ENCODE results near the gene SLC35B4. TPM values are rescaled to one million over a fixed set of nuclear protein-coding genes. Genes with fewer than 3 reads are reported as not detected.

SLC35B4 gene, protein sequence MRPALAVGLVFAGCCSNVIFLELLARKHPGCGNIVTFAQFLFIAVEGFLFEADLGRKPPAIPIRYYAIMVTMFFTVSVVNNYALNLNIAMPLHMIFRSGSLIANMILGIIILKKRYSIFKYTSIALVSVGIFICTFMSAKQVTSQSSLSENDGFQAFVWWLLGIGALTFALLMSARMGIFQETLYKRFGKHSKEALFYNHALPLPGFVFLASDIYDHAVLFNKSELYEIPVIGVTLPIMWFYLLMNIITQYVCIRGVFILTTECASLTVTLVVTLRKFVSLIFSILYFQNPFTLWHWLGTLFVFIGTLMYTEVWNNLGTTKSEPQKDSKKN
- 16.3 TPM for total RNA-seq

DNA sequence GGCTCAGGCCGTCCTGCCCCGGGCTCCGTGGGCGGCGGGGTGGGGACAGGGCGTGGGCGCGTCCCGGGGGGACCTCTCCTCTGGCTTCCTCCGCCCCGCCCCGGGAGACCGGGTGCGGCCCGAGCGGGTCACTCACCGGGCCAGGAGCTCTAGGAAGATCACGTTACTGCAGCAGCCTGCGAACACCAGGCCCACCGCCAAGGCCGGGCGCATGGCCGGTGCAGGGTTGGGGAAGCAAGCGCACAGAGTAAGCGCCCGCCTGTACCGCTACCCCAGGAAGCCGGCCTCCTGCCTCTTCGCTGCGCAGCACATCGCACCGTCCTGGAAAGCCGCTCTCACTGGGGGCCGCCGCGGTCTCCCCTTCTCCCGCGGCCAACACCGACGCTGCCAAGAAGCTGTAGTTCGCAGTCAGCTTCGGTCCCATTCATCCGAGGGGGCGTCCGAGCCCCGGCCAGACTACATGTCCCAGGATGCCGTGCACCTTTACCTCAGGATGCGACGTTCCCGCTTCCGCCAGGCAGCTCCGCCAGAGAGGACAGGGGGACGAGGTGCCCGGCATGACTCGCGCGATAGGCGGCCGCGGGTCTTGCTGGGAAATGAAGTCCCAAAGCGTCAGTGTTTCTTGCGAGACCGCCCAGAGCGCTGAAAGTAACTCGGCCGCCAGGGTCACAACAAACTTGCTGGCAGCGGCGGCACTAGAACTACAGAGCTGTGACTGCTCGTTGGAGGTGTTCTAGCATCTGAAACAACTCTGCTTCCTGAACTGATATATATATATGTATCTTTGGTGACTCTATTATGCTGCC, at the start of gene SLC35B4:
Gene SLC35B4, minus strand, starts transcription at position 392 of the 806 bp plus-strand sequence. Its CDS starts 179 bp downstream, at position 213.
- peak; percentile 97 for DNase-seq (ENCODE audit: low spot score)

DNA sequence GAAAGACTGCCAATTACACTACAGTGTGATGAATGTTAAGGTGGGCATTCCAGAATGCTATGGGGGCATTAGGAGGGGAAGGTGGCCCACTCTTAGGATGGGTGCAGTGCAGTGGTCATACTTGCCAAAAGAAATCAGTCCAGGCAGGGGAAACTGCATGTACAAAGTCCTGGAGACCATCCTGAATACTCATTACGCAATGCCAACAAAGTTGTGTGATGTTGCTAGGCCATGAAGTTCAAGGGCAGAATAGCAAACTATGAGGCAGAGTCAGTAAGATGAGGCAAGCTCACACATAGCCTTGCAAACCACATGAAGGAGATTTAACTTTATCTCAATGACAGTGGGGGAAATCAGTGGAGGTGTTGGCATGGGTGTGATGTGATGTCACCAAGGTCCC, 49.8 kb upstream of the SLC35B4 start:
- no peak for DNase-seq (ENCODE audit: low spot score)

DNA sequence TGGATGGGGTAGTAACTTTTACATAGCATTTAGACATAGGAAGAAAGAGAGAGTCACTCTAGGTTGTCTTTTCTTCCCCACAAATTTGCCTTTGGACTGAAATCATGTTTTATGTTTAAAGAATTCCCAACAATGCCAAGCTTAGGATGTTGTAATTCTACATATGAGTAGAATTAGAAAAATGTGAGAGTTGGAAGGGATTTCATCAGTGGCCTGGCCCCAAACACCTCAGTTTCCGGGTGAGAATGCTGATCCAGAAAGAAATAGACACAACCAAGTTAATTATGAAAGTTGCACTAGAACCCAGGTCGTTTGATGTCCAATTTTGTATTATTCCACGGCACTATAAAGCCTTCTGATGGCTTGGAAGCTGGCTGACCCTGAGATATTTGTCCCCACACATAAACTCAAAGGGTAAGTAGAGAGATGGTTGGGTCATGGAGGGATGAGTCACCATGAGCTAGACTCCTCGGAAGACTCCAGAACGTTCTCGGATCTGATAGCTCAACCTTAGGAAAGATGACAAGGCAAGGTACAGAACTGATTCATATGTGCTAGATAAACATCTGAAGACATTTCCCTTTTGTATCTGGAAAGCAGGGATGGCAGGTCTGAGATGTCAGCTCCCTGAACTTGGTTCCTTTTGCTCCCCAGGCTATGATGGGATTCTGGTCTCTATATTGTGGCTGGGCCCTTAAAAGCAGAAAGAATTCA, 48.8 kb upstream of the SLC35B4 start:
- no peak for DNase-seq (ENCODE audit: low spot score)

DNA sequence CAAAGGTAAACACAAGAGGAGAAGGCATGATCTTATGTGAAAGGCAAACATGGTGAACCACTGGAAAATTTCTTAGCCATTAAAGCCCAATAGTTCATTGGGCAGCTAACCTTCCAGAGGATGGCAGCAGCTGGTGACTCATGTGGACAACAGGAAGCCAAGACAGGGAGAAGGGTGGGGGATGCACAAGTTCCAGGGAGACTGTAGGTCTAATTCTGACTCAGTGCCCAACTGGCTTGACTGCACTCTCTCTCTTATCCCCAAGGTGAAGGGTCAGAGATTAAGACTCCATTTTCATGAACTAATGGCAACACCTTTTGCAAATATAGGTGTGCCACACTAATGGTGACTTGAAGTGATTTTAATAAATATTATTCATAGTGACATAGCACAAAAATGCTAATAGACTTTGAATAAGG, 47.9 kb upstream of the SLC35B4 start:
- DNase-seq (ENCODE audit: low spot score): no peak

DNA sequence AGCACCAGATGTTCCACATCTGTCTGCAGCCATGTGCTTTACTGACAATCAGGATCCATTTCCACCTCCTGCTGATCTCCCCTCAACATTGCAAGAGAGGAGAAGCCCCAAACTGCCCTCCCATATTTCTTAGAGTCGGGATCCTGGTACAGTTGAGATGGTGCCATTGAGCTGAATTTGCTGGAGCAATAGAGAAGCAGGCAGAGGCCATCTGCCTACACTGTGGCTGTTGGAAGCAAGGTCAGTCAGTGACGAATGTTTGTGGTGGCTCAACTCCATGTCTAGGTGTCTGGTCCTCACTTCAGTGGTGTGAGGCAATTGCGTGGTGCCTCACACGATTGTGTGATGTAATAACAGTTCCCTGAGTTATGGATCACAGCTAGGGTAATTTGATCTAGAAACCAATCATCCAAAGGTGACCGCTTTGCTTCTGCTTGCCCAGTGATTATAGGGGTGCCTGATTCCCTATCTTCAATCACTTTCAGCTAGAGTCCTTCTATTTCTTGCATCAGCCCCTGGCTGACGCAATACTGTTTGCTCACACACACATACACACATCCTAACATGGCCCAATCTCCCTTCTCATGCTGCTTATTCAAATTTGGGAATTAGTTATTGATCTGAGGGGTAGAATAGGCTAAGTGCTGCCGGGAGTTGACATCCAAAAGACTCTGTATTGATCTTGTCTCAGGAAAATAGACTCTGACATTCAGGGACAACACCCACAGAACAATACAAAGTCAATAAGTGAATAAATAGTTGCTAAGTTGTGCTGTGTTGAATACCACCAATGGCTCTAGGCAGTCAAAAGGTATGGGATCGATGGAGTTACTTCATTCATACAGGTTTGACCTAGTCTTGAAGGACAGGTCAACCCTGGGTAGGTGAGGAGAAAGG, 46.1 kb upstream of the SLC35B4 start:
- DNase-seq (ENCODE audit: low spot score): no peak

DNA sequence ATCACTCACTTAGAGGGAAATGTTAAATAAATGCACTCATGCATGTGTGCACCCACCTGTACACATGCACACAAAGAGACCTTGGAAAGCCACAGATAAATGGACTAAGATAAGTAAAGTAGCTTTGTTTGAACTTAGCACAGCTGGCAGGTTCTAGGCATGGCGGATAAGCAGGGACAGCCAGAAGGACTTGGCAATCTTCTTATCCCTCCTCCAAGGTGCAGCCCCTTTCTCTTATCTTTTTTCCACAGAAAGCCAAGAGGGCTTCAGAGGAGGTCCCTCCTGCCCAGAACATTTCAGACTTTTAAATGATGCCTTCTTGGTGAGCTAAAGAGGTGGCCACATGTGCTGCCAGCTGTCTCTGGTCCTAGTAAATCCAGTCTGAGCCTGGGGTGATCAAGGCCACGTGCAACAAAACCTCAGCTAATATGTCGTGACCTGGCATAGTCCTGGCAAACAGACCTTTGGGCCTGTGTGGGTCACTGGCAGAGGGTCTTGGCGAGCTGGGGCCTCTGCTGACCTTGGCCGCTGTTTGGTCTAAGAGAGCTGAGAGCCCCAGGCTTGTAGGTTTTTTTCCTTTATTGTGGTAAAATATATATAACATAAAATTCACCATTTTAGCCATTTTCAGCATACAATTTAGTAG, 43.2 kb upstream of the SLC35B4 start:
- DNase-seq (ENCODE audit: low spot score): no peak

DNA sequence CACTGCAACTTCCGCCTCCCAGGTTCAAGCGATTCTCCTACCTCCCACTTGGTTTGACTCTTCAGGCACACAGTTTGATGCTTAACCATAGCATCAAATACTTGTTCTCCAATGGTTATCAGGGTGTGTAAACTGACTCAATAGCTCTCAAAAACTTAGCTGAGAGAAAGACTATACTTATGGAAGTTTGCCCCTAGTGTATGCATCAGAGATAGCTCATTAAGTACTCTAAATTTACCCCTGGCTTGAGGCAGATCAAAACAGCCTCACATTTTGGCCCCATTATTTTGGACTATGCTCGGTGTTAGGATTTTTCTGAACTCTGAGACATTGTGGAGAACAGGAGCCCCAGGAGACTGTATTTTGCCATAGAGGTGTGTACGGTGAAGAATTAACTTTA, 40.8 kb upstream of the SLC35B4 start:
- no peak for DNase-seq (ENCODE audit: low spot score)

DNA sequence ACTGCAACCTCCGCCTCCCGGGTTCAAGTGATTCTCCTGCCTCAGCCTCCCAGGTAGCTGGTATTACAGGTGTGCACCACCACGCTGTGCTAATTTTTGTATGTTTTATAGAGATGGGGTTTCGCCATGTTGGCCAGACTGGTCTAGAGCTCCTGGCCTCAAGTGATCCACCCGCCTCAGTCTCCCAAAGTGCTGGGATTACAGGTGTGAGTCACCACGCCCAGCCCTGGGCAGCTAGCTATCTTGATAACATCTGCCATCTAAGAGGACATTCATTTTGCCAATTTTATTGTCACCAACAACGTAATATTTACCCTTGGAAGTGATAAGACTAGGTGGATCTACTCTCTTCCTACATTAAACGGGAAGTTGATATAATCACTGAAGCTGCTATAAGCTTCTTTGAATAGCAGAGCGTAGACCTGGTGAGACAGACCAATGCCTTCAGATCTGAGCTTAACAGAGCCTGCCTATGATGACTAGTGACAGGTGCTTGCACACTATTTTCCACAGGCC, 39.7 kb upstream of the SLC35B4 start:
- no peak for DNase-seq (ENCODE audit: low spot score)

DNA sequence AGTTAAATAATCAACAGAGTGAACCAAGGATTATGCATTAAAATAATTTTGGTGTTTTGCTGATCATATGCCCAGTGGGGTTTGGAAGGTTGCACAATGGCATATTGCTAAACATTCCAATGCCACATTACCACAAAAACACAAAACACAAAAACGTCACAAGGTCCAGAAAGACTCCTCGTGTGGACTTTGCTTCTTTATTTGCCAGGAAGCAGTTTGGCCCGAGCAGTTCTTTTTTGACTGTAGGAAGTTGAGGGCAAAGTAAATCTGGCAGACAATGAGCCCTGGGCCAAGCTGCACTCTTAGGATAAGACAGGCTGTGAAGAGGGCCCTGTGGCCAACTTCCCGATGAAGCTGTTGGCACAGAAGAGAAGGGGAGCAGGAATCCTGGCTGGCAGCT, 39.2 kb upstream of the SLC35B4 start:
- no peak for DNase-seq (ENCODE audit: low spot score)

DNA sequence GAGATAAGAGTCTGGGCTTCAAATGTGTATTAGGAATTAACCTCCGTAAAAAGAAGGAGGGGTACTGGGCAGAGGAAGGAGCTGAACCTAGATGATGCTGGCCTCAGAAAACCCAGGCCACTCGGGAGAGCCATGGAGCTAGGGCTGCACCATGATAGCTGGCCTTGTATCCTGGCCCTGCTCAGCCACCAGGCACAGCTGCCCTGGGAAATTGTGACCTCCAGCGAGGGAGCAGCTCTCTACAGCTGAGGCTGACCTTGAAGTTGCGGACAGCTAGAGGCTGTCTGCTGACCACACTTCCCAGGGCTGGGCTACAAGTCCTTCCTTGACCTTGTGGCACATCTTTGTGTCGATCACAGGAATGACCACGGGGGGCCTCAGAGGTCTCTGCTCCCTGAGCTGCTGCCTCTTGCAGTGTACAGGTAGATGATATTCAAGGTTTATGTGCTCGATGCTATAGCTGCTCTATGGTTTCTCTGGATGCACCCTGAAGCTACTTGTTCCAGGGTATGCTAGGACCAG, 38.3 kb upstream of the SLC35B4 start:
- DNase-seq (ENCODE audit: low spot score): no peak

DNA sequence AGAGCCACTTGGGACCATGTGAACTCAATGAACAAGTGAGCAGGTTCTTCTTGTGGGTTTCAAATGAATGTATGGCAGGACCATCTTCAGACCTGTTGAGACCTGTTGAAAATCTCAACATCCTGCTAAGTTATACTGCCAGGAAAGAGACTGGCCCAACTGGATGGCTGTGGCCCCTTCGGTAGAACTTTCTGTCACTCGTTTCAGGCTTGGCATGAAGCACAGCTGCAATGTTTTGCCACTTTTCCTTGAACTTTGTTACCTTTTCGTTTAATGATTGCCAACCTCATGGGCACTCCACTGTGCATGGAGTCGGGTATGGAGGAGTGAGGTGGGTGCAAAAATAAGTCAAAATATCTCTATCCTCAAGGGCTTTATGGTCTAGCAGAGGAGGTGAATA, 36.7 kb upstream of the SLC35B4 start:
- DNase-seq (ENCODE audit: low spot score): no peak

DNA sequence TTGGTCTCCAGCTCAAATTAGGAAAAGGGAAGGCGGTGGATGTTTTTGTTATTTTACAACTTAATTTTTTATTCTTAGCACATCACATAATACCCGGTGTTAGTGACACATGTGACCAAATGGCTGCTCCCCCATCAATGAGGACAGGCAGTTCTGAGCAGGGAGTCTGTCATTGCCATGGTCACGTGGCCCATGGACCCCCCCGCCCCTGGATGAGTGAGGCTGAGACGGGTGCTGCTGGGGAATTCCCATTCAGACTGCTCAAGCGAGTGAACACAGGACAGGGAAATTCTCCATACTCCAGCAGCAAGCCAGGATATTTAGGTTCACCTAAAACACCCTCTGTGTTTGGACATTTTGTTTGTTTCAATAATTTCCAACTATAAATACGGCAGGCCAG, 34.7 kb upstream of the SLC35B4 start:
- DNase-seq (ENCODE audit: low spot score): no peak

DNA sequence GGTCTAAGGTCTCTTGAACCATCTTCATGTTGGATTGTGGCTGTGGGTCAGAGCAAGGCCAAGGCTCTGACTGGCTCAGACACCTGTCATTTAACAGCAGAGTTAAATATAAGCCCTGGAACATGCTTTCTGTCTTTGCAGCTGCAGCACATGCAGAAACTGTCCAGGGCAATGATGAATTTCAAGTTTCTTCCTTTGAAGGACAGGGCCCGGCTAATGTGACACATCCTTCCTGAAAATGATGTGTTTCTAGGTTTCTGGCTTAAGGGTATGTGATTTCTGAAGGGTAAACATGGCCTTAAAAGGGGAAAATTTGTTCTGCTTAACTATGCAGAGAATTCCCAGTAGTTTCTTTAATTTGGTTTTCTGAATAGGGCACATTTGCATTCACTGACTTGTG, 34.0 kb upstream of the SLC35B4 start:
- no peak for DNase-seq (ENCODE audit: low spot score)

DNA sequence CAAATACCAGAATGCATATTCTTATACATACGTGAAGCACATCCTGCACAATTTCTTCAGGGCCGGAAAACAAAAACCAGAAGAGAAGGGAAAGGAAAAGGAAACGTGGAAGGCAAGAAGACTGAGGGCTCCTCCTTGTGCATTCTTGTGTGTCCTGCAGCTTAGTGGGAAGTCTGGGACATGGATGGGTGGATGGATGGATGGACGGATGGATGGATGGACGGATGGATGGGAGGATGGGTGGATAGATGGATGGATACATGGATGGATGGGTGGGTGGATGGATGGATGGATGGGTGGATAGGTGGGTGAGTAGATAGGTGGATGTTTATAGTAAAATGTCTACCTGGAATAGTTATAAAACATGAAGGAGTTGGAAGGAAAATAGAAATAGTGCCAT, 30.8 kb upstream of the SLC35B4 start:
- no peak for DNase-seq (ENCODE audit: low spot score)

DNA sequence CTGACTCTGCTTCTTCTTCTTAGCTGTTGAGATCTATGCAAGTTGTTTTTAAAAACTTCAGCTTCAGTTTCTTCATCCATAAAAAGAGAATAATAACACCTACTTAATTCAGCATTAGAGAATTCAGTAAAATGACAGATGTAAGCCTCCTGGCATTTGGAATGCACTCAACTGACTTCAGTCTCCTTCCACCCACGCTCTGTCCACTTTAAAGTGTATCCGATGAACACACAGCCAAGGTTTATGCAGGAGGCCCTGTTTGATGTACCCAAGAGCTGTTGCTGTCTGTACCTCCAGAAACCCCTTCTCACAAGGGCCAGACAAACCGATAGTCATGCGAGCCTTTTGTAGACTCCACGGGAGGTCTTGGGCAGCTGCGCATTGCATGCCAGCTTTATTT, 27.1 kb upstream of the SLC35B4 start:
- DNase-seq (ENCODE audit: low spot score): no peak

DNA sequence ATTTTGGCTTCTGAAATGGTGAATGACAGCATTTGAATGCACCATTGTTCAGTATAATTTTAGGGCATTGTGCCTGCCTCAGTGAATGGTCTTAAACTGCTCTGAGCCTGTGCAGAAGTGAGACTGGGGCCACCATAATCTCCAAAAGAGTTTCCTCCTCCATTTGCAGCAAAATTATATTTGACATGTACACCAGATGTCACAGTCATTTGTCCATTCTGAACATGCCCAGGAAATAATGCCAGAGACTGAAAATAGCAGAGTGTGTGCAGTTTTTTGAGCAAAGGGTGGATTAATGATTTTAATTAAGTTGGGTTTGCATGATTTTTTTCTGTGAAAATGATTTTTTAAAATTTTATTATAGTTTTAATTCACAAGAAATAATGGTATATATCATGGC, 26.4 kb upstream of the SLC35B4 start:
- DNase-seq (ENCODE audit: low spot score): no peak

DNA sequence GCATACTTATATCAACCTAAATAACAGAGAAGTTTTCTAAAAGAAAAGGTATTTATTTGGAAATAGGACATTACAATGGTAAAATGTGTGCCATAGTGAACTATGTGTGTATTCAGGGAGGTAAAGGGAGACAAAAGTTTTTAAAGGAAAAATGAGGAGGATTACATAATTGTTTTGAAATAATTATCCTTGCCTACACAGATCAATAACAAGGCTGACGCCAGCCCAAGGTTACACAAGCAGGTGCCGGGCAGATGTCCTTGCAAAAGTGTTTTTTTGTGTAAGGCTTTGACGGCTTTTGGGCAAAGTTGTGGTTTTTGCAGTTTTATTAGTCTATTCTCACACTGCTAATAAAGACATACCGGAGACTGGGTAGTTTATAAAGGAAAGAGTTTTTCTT, 22.7 kb upstream of the SLC35B4 start:
- DNase-seq (ENCODE audit: low spot score): no peak

DNA sequence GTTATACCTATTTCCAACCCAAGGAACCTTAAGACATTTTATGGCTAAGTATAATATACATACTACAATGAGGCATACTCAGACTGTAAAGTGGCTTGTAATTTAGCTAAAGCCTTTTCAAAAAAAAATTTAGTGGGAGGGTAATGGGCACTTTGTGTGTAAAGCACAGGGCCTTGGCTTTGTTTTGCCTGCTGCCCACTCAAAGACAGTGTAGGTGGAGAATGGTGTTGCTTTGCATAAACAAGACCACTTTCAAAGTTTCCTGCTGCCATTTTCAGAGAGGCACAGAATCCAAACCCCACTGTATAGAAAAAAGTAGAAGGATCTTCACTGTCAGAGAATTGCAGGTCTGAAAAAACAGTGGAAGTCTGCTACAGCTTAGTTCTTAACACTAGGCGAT, 21.2 kb upstream of the SLC35B4 start:
- DNase-seq (ENCODE audit: low spot score): no peak

DNA sequence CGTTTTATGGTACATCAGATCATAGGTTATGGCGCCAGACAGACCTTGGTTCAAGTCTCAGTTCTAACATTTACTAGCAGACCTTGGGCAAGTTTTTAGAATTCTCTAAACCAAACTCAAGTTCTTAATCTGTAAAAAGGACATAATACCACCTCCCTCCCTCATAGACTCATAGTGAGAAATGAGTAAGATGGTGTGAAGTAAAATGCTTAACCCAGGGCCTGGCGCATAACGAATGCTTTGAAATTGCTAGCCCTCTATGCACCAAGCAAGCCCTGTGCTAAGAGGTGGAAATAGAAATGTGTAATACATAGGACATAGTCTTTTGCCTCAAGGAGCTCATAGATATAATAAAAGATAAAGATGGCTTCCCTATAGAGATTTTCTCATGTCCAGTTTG, 17.7 kb upstream of the SLC35B4 start:
- DNase-seq (ENCODE audit: low spot score): no peak

DNA sequence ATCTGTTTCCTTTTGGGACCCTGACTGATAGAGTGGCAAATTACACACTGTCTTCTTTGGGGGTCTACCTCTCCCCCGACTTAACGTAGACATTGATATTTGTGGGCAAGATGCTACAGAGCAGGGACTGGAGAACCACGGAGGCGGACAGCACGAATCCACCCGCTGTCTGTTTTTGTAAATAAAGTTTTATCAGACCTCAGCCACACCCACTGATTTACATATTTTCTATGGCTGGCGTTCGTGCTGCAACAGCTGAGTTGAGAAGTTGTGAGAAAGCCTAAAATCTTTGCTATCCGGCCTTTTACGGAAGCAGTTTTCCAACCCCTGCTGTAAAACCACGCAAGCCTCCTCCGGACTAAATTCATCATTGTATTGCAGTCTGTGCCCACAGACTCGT, 17.2 kb upstream of the SLC35B4 start:
- DNase-seq (ENCODE audit: low spot score): no peak

DNA sequence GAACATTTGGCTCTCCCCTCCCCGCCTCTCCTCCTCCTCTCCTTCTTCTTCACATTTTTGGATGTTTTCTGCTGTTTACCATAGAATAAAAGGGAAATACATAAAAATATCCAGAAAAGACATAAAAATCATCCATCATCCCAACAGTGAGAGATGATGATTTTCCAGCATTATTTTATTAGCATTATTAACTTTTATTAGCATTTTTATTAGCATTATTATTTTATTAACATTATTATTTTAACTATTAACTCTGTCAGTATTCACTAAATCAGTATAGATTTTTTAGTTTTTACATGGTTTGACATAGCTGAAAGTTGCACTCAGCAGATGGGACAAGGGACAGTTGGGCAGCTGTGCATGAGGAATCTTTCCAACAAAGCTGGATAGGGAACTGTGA, 16.2 kb upstream of the SLC35B4 start:
- DNase-seq (ENCODE audit: low spot score): no peak

Data from ureter (tissue), 1 donor.